Glutamatergic neuron (in vitro differentiated cells): Measurements from ENCODE around the gene IL34. TPM values are rescaled to one million over a fixed set of nuclear protein-coding genes. Genes with fewer than 3 reads are reported as not detected.

Experiments used
- DNase-seq: peaks from one replicate; pipeline ENCODE4 v3.0.0; 2022
- H3K27ac Mint-ChIP-seq: one replicate; pipeline ENCODE4 v1.8.0; 2020; ENCODE audit warnings: mild to moderate bottlenecking, mixed read lengths, inconsistent platforms; ENCODE audit not compliant: unreplicated experiment
- H3K27me3 Mint-ChIP-seq: one replicate; pipeline ENCODE4 v1.8.0; 2020; ENCODE audit warnings: mild to moderate bottlenecking, moderate library complexity, mixed read lengths, inconsistent platforms; ENCODE audit not compliant: unreplicated experiment
- H3K36me3 Mint-ChIP-seq: one replicate; pipeline ENCODE4 v1.8.0; 2020; ENCODE audit warnings: mild to moderate bottlenecking, mixed read lengths, inconsistent platforms; ENCODE audit not compliant: unreplicated experiment
- H3K4me1 Mint-ChIP-seq: one replicate; pipeline ENCODE4 v1.8.0; 2020; ENCODE audit warnings: mild to moderate bottlenecking, low read depth, mixed read lengths, inconsistent platforms; ENCODE audit not compliant: unreplicated experiment
- H3K4me3 Mint-ChIP-seq: one replicate; pipeline ENCODE4 v1.8.0; 2020; ENCODE audit warnings: mild to moderate bottlenecking, mixed read lengths, inconsistent platforms; ENCODE audit not compliant: unreplicated experiment
- H3K9me3 Mint-ChIP-seq: one replicate; pipeline ENCODE4 v1.8.0; 2020; ENCODE audit warnings: mild to moderate bottlenecking, moderate library complexity, mixed read lengths, inconsistent platforms; ENCODE audit not compliant: unreplicated experiment
- total RNA-seq: library from RNA; stranded (reverse); fragmentation: NEBNext Ultra II Directional; extraction: Animal tissue kit (Norgen Biotek cat#: 25700); gene quantifications from one replicate; pipeline ENCODE4 v1.2.1, GENCODE V29; 2021; ENCODE audit not compliant: unreplicated experiment
- TF ChIP-seq, protein P1 (sequence below): fragments of 200-600 bp; sonication (generic); IDR thresholded peaks from one replicate; pipeline ENCODE4 v1.5.0; 2021; ENCODE audit not compliant: partially characterized antibody, unreplicated experiment

IL34 gene
- total RNA-seq, 1 donor from 2014 or later: 0.42 TPM

- Mint-ChIP-seq H3K9me3 (peaks cover 17% of the 10 kb centered on the region), H3K4me1 (peaks cover 16% of the 10 kb centered on the region), H3K27ac (no peak overlapping the region), H3K27me3 (peaks cover 11% of the 10 kb centered on the region), H3K4me3 (no peak overlapping the region), H3K36me3 (peaks cover 4% of the 10 kb centered on the region)
- no peak for DNase-seq
- TF ChIP-seq, protein P1, sequence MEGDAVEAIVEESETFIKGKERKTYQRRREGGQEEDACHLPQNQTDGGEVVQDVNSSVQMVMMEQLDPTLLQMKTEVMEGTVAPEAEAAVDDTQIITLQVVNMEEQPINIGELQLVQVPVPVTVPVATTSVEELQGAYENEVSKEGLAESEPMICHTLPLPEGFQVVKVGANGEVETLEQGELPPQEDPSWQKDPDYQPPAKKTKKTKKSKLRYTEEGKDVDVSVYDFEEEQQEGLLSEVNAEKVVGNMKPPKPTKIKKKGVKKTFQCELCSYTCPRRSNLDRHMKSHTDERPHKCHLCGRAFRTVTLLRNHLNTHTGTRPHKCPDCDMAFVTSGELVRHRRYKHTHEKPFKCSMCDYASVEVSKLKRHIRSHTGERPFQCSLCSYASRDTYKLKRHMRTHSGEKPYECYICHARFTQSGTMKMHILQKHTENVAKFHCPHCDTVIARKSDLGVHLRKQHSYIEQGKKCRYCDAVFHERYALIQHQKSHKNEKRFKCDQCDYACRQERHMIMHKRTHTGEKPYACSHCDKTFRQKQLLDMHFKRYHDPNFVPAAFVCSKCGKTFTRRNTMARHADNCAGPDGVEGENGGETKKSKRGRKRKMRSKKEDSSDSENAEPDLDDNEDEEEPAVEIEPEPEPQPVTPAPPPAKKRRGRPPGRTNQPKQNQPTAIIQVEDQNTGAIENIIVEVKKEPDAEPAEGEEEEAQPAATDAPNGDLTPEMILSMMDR: no peak
These were observed 54.0 kb downstream of the IL34 start for GRCh38 chr16:70700101-70701020.

DNA sequence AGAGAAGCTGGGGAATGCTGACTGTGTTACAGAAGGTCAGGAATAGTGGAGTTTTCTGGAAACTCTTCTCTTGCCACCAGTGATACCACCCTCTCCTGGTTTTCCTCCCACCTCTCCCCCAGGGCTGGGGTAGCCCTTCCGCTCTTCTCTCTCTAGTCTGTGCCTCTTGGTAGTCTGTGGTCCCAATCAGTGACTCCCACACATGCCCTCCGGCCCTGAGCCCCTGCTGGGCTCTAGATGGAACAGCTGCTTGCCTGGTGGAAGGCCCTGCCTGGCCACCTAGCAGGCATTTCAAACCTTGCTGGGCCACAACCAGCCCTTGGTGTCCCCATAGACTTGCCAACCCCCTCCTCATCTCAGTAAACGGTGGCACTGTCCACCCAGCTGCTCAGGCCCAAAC, 54.7 kb downstream of the IL34 start:
- H3K36me3 Mint-ChIP-seq: peaks cover 4% of the 10 kb centered on the region
- no peak for DNase-seq
- TF ChIP-seq, protein P1: no peak
- peak overlapping the region; percentile 77 for H3K27ac Mint-ChIP-seq
- peaks cover 16% of the 10 kb centered on the region for H3K4me1 Mint-ChIP-seq
- peaks cover 11% of the 10 kb centered on the region for H3K27me3 Mint-ChIP-seq
- peaks cover 17% of the 10 kb centered on the region for H3K9me3 Mint-ChIP-seq
- H3K4me3 Mint-ChIP-seq: no peak overlapping the region

- Mint-ChIP-seq H3K27me3 (peaks cover 11% of the 10 kb centered on the region), H3K27ac (peak overlapping the region; percentile 77), H3K4me3 (peak overlapping the region; percentile 61), H3K36me3 (peaks cover 4% of the 10 kb centered on the region), H3K4me1 (peaks cover 16% of the 10 kb centered on the region), H3K9me3 (peaks cover 17% of the 10 kb centered on the region)
- no peak for DNase-seq
- TF ChIP-seq, protein P1: no peak
These were observed 55.2 kb downstream of the IL34 start for GRCh38 chr16:70701596-70701995.

DNA sequence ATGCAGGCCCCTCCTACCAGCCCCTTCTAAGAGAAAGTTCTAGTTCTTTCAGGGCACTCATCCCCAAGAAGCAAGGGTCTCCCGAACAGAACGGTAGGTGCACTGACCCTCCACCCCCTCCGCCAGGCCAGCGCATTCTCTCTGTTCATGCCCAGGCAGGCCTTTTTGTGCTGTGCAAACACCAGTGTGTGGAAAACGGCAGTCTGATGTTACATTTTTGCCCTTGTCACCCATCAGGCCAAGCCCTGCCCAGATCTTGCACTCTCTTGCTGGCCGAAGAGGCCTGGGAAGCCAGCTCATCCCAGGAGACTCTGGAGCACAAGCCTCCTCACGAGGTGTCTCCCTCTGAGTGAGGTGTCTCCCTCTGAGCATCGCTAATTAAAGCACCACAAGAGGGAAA, 55.6 kb downstream of the IL34 start:
- DNase-seq: no peak
- TF ChIP-seq, protein P1: no peak
- peaks cover 17% of the 10 kb centered on the region for H3K4me1 Mint-ChIP-seq
- peaks cover 4% of the 10 kb centered on the region for H3K36me3 Mint-ChIP-seq
- peak overlapping the region; percentile 61 for H3K4me3 Mint-ChIP-seq
- H3K9me3 Mint-ChIP-seq: peaks cover 17% of the 10 kb centered on the region
- peak overlapping the region; percentile 77 for H3K27ac Mint-ChIP-seq
- peaks cover 11% of the 10 kb centered on the region for H3K27me3 Mint-ChIP-seq

DNA sequence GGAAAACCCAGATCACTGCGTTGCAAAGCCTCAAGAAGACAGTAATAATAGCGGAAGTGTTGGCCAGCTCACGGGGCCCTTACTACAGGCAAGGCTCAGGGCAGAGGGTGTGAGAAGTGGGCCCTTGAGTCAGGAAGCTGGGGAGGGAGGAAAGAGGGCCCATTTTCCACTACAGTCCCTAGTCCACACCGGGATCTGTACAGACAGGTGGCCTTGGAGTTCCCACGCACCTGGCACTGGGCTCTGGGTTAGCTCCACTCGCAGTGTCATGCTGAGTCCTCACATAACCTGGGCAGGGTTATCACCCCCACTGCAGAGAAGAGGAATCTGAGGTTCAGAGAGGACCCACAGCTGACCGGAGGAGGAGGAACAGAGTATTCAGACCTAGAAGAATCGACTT, 56.3 kb downstream of the IL34 start:
- H3K4me1 Mint-ChIP-seq: peaks cover 20% of the 10 kb centered on the region
- no peak for DNase-seq
- no peak overlapping the region for H3K27ac Mint-ChIP-seq
- no peak overlapping the region for H3K4me3 Mint-ChIP-seq
- peaks cover 17% of the 10 kb centered on the region for H3K9me3 Mint-ChIP-seq
- TF ChIP-seq, protein P1: no peak
- H3K27me3 Mint-ChIP-seq: peaks cover 11% of the 10 kb centered on the region
- peaks cover 4% of the 10 kb centered on the region for H3K36me3 Mint-ChIP-seq
